ENCODE measurements around the gene MTCP1.

The MTCP1 gene

DNA sequence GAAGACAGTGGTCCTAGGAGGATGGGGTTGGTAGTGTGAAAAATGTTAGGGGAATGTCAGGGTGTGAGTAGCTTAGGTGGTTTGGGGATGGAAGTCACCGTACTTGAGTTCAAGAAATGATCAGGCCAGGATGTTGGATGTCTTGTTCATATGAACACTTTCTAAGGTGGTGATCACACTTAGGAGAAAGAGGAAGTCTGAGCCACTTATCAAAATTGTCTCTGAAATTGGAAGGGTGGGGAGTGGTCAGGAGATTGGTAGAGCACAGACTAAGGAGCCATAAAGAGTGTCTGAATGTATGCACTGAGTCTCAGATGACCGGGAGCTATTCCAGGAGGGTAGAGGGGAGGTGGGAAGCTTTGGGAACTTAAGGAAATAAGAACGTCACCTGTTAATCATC is 17.3 kb downstream of the MTCP1 start:
- DNase-seq (ENCODE audit: low read depth): no peak

DNA sequence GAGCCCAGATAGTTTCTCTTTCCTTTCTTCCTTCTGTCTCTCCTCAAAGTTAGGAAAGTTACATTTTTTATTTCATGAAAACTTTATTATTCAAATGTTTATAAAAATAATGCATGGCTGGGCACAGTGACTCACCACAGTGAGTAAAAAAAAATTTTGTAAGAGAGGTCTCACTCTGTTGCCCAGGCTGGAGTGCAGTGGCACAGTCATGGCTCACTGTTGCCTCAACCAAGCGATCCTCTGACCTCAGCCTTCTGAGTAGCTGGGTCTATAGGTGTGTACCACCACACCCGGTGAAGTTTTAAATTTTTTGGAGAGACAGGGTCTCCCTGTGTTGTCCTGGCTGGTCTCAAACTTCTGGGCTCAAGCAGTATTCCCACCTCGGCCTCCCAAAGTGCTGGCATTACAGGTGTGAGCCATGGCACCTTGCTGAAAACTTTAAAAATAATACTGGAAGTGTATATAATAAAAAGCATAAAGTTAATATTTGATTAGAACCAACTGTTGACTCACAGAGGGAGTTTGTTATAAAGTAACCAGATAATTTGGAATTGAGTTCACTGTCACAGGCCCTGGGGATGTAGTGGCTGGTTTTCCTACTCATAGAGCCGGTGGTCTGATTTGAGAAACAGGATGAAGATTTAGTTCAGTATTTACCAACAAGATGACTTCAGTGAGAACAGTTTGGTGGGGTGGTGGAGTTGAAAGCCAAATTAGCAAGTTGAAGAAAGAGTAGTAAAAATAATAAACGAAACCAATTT is 18.0 kb downstream of the MTCP1 start:
- DNase-seq (ENCODE audit: low read depth): no peak

GRCh38 chrX:155048977-155049619 is 21.8 kb downstream of the MTCP1 start:
- DNase-seq (ENCODE audit: low read depth): no peak

- no peak for DNase-seq (ENCODE audit: low read depth)
Observed at GRCh38 chrX:155046811-155047528, 24.0 kb downstream of the MTCP1 start.

GRCh38 chrX:155046129-155046810 is 24.7 kb downstream of the MTCP1 start:
- no peak for DNase-seq (ENCODE audit: low read depth)

DNA sequence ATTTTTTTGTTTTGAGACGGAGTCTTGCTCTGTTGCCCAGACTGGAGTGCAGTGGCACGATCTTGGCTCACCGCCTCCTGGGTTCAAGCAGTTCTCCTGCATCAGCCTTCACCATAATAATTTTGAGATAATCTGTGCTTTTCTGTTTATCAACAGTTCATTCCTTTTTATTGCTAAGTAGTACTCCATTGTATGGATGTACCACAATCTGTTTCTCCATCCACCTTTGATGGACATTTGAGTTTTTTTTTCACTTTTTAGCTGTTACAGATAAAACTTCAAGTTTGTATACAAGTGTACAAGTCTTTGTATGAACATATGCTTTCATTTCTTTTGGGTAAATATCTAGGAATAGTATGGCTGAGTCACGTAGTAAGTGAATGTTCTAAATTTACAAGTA is 35.2 kb downstream of the MTCP1 start:
- no peak for DNase-seq (ENCODE audit: low read depth)

GRCh38 chrX:155031657-155032056 is 39.3 kb downstream of the MTCP1 start:
- DNase-seq (ENCODE audit: low read depth): no peak

DNA sequence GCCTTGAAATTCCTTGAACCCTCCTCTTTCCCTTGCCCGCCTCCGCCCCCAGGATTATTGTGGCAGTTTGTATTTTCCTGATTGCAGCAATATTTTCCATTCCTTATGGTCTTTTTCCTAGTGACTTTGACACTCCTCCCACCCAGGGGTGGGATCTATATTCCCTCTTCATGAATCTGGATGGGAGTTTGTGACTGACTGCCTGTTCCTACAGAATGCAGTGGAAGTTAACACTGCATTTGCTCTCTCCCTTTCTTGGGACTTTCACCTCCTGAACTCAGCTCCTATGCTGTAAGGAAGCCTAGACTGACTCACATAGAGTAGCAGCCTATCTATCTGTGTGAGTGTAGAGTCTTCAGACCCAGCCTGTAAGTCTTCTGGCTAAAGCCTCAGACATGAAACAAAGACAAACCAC is 42.1 kb downstream of the MTCP1 start:
- DNase-seq (ENCODE audit: low read depth): no peak

- DNase-seq (ENCODE audit: low read depth): no peak
Observed at GRCh38 chrX:155028129-155028528, 42.8 kb downstream of the MTCP1 start.

GRCh38 chrX:155027509-155028066 is 43.3 kb downstream of the MTCP1 start:
- DNase-seq (ENCODE audit: low read depth): peak; percentile 20

GRCh38 chrX:155026727-155027508 is 44.0 kb downstream of the MTCP1 start, which contains the start of gene FUNDC2:
Gene FUNDC2, plus strand, starts transcription at chrX:155026844. Its CDS starts 95 bp downstream, at chrX:155026939.
- peak; percentile 63 for DNase-seq (ENCODE audit: low read depth)

DNA sequence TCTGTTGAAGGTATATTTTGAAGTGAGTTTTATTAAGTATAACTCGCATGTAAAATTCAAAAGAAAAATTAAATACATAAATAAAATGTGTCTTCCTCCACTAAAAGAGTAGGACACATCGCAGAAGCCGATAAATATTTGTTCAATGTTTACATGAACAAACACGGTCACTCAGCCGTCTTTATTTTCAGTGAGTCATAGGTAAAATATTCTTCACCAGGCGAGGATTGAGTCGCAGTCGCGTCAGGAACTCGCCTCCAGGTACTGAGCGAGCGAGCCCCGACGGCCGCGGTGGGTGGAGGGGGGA is 44.6 kb downstream of the MTCP1 start:
- no peak for DNase-seq (ENCODE audit: low read depth)

GRCh38 chrX:155023907-155024833 is 46.8 kb downstream of the MTCP1 start:
- no peak for DNase-seq (ENCODE audit: low read depth)

DNA sequence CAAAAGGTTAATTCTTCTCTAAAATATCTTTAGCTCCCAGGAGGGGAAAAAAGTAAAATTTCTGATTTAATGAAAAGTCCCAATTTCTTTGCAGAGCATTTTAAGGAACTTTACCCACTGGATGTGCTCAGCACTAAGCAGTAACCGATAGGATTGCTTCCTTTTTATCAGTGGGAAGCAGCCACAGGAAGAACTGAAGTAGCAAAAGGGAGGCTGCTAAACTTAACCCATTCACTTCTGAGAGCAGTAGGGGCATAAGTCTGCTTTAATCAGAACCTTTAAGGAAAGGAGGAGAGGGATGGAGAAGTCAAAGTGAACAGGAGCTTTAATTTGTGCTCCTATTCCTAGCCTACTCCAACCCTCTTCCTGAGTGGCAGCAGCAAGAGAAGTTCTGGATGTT is 48.4 kb downstream of the MTCP1 start, which contains the start of gene F8:
Gene F8, minus strand, starts transcription at position 139 of the 400 bp plus-strand sequence. CDS start 171 bp downstream, outside the sequence.
- DNase-seq (ENCODE audit: low read depth): no peak

- DNase-seq (ENCODE audit: low read depth): no peak
Observed at GRCh38 chrX:155020591-155020990, 50.3 kb downstream of the MTCP1 start.

Measured in HS-5 (cell line).